ENCODE results near the gene C2orf81.
"Not testable (repeated sequence)": the region's sequence is repeated elsewhere in the genome, so short reads cannot be mapped to it uniquely, and the experiment has no call there.

Gene C2orf81

GRCh38 chr2:74421221-74421870 lies at the start of gene C2orf81, which contains the start of gene WDR54:
Gene C2orf81, minus strand, starts transcription at chr2:74421619. Its CDS starts 59 bp downstream, at chr2:74421560.
Gene WDR54, plus strand, starts transcription at chr2:74421730. Its CDS starts 424 bp downstream, at chr2:74422154.
- peak; percentile 32 for DNase-seq (ENCODE audit: low spot score)

- DNase-seq (ENCODE audit: low spot score) = not testable (repeated sequence)
These were observed 49.3 kb upstream of the C2orf81 start for GRCh38 chr2:74470742-74471141.

- DNase-seq (ENCODE audit: low spot score) = no peak
These were observed 43.0 kb upstream of the C2orf81 start for GRCh38 chr2:74464406-74464805.

GRCh38 chr2:74462786-74463105 lies 41.3 kb upstream of the C2orf81 start:
- no peak for DNase-seq (ENCODE audit: low spot score)

GRCh38 chr2:74462054-74462785 lies 40.8 kb upstream of the C2orf81 start:
- DNase-seq (ENCODE audit: low spot score) = no peak

- DNase-seq (ENCODE audit: low spot score) = no peak
These were observed 40.0 kb upstream of the C2orf81 start for GRCh38 chr2:74461187-74462053.

GRCh38 chr2:74460187-74460586 lies 38.8 kb upstream of the C2orf81 start:
- DNase-seq (ENCODE audit: low spot score) = not testable (repeated sequence)

GRCh38 chr2:74459503-74460118 lies 38.2 kb upstream of the C2orf81 start:
- not testable (repeated sequence) for DNase-seq (ENCODE audit: low spot score)

GRCh38 chr2:74458938-74459363 lies 37.5 kb upstream of the C2orf81 start:
- DNase-seq (ENCODE audit: low spot score) = no peak

- peak; percentile 100 for DNase-seq (ENCODE audit: low spot score)
These were observed 36.9 kb upstream of the C2orf81 start, which contains the start of gene WBP1 for GRCh38 chr2:74458132-74458937. Gene WBP1, plus strand, starts transcription at chr2:74458438. Its CDS starts 165 bp downstream, at chr2:74458603.

- DNase-seq (ENCODE audit: low spot score) = no peak
These were observed 36.2 kb upstream of the C2orf81 start for GRCh38 chr2:74457549-74458131.

- DNase-seq (ENCODE audit: low spot score) = no peak
These were observed 35.7 kb upstream of the C2orf81 start for GRCh38 chr2:74457129-74457548.

GRCh38 chr2:74454654-74455511 lies 33.5 kb upstream of the C2orf81 start, which contains the start of gene INO80B:
Gene INO80B, plus strand, starts transcription at chr2:74455087. Its CDS starts 30 bp downstream, at chr2:74455117.
- DNase-seq (ENCODE audit: low spot score) = peak; percentile 99

- no peak for DNase-seq (ENCODE audit: low spot score)
These were observed 29.3 kb upstream of the C2orf81 start for GRCh38 chr2:74450570-74451190.

GRCh38 chr2:74448771-74449170 lies 27.4 kb upstream of the C2orf81 start:
- no peak for DNase-seq (ENCODE audit: low spot score)

GRCh38 chr2:74447230-74447999 lies 26.0 kb upstream of the C2orf81 start:
- no peak for DNase-seq (ENCODE audit: low spot score)

GRCh38 chr2:74444498-74445318 lies 23.3 kb upstream of the C2orf81 start:
- DNase-seq (ENCODE audit: low spot score) = no peak
